Urinary bladder (tissue), 4 donors: ENCODE data around the gene KIR3DL2. TPM values are rescaled to one million over a fixed set of nuclear protein-coding genes. Genes with fewer than 3 reads are reported as not detected.
"Not testable (repeated sequence)": the region's sequence is repeated elsewhere in the genome, so short reads cannot be mapped to it uniquely, and the experiment has no call there.

ENCODE experiments used
- DNase-seq: peaks from one replicate; pipeline ENCODE4 v3.0.0-alpha.2; 2015; ENCODE audit errors: extremely low spot score
- H3K27ac ChIP-seq: one replicate; pipeline ENCODE4 v1.5.1; 2013; ENCODE audit warnings: low read depth, mild to moderate bottlenecking, moderate library complexity
- H3K36me3 ChIP-seq: one replicate; pipeline ENCODE4 v1.6.1; 2013; ENCODE audit warnings: mild to moderate bottlenecking, moderate library complexity; ENCODE audit not compliant: insufficient read depth
- H3K4me1 ChIP-seq: one replicate; pipeline ENCODE4 v1.6.1; 2013; ENCODE audit warnings: mild to moderate bottlenecking, moderate library complexity; ENCODE audit not compliant: insufficient read depth
- H3K4me3 ChIP-seq: one replicate; pipeline ENCODE4 v1.5.1; 2013; ENCODE audit warnings: low read depth, low read length
- WGBS: extraction: QIAGEN DNeasy Blood & Tissue Kit; methylation state at CpG from one replicate; pipeline ENCODE4 v1.1.7; 2013; 5-methylcytosine and 5-hydroxymethylcytosine counted together
- polyA plus RNA-seq: library from polyadenylated mRNA; stranded (reverse); fragments of 200-250 nt; gene quantifications from one replicate; pipeline ENCODE4 v1.2.3, GENCODE V29; 2013
- total RNA-seq: library from RNA; depleted of rRNA; stranded (reverse); fragments of >200 nt; gene quantifications from one replicate; pipeline ENCODE4 v1.2.3, GENCODE V29; 2014
- donor health status: healthy with polysubstance abuse.
- donor health status: healthy.

KIR3DL2 gene
- not detected for total RNA-seq
- polyA plus RNA-seq: 0.18 TPM

- H3K4me3 ChIP-seq, H3K4me1 ChIP-seq, DNase-seq, H3K27ac ChIP-seq, H3K36me3 ChIP-seq: not testable (repeated sequence)
- WGBS: 89% methylated on average over 16 of the region's 16 CpGs
Observed at GRCh38 chr19:54850061-54850640, at the start of gene KIR3DL2. Gene KIR3DL2, plus strand, starts transcription at chr19:54850443. Its CDS starts 33 bp downstream, at chr19:54850476.

- H3K4me1 ChIP-seq: no peaks in the 10 kb centered on the region
- H3K4me3 ChIP-seq: no peak within 1 kb of the TSS
- no peak for DNase-seq
- H3K27ac ChIP-seq: no peak within 1 kb of the TSS
- 82% methylated on average over 10 of the region's 10 CpGs for WGBS
- H3K36me3 ChIP-seq: no peaks in the 10 kb centered on the region
Observed at GRCh38 chr19:54803410-54803809, 46.8 kb upstream of the KIR3DL2 start, which contains the start of gene KIR2DL4. Gene KIR2DL4, plus strand, starts transcription at chr19:54803610. Its CDS starts 42 bp downstream, at chr19:54803652.

GRCh38 chr19:54804101-54804500 is 46.1 kb upstream of the KIR3DL2 start:
- Histone ChIP-seq H3K36me3 (no peaks in the 10 kb centered on the region), H3K4me3 (no peak overlapping the region), H3K27ac (no peak overlapping the region), H3K4me1 (no peaks in the 10 kb centered on the region)
- no peak for DNase-seq
- whole genome bisulfite sequencing: 64% methylated on average over 5 of the region's 5 CpGs

DNA sequence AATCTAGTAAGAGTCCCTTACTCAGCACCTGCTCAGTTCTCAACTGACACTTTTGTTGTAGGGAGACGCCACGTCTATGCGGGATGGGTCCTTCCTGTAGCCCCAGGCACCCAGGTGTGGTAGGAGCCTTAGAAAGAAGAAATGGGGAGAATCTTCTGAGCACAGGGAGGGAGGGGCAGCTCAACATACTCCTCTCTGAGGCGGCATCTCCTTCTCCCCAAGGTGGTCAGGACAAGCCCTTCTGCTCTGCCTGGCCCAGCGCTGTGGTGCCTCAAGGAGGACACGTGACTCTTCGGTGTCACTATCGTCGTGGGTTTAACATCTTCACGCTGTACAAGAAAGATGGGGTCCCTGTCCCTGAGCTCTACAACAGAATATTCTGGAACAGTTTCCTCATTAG is 45.7 kb upstream of the KIR3DL2 start:
- Histone ChIP-seq H3K36me3 (no peaks in the 10 kb centered on the region), H3K27ac (no peak overlapping the region), H3K4me1 (no peaks in the 10 kb centered on the region), H3K4me3 (no peak overlapping the region)
- WGBS: 89% methylated on average over 10 of the region's 10 CpGs
- DNase-seq: no peak

DNA sequence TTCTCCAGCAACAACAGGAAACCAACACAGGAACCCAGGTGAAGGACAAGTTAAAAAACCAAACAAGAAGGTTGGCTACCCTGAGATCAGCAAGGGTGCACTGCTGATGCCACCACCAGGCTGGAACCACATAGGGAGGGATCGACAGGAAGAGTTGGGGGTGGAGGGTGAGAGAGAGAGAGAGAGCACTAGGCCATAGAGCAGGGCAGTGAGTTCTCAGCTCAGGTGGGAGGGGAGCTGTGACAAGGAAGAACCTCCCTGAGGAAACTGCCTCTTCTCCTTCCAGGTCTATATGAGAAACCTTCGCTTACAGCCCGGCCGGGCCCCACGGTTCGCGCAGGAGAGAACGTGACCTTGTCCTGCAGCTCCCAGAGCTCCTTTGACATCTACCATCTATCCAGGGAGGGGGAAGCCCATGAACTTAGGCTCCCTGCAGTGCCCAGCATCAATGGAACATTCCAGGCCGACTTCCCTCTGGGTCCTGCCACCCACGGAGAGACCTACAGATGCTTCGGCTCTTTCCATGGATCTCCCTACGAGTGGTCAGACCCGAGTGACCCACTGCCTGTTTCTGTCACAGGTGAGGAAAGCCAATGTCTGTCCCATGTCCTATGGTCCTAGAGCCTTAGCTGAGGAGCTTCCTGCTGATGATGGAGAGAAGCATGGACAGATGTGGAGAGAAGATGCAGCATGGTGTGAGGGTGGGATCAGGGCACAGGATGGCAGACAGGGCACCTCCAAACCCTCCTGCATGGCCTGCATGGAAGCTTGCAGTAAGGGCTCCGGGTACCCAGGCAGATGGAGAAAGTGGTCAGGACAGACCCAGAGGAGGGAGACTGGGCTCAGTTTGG is 44.4 kb upstream of the KIR3DL2 start:
- H3K4me1 ChIP-seq: no peaks in the 10 kb centered on the region
- H3K4me3 ChIP-seq: no peak overlapping the region
- WGBS: 83% methylated on average over 14 of the region's 14 CpGs
- H3K27ac ChIP-seq: no peak overlapping the region
- no peaks in the 10 kb centered on the region for H3K36me3 ChIP-seq
- DNase-seq: no peak

GRCh38 chr19:54806516-54806838 is 43.8 kb upstream of the KIR3DL2 start:
- Histone ChIP-seq H3K36me3 (no peaks in the 10 kb centered on the region), H3K4me3 (no peak overlapping the region), H3K27ac (no peak overlapping the region), H3K4me1 (no peaks in the 10 kb centered on the region)
- 56% methylated on average over 2 of the region's 2 CpGs for WGBS
- no peak for DNase-seq

DNA sequence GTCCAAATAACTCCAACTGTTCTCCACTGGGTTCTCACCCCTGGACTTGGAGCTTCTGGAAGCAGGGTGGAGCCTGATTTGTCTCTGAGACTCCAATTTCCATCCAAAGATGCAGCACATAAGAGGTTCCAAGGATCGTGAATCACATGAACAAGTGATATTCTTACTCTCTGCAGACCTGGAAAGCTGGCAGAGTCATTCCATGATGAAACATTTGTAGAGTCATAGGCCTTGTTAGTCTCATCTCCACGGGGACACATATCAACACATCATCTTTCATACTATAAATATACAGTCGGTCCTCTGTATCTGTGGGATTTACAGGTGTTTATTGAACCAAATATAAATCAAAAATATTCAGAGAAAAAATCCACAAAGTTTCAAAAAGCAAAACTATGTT is 35.7 kb upstream of the KIR3DL2 start:
- H3K36me3 ChIP-seq, H3K27ac ChIP-seq, DNase-seq, H3K4me1 ChIP-seq, H3K4me3 ChIP-seq: not testable (repeated sequence)
- 57% methylated on average over 3 of the region's 3 CpGs for WGBS

- not testable (repeated sequence) for H3K4me3 ChIP-seq, H3K4me1 ChIP-seq, DNase-seq, H3K27ac ChIP-seq, H3K36me3 ChIP-seq
- WGBS: 86% methylated on average over 17 of the region's 17 CpGs
Observed at GRCh38 chr19:54816251-54816650, 34.0 kb upstream of the KIR3DL2 start, which contains the start of gene KIR3DL1. Gene KIR3DL1, plus strand, starts transcription at chr19:54816468.

GRCh38 chr19:54817670-54818536 is 32.3 kb upstream of the KIR3DL2 start:
- Histone ChIP-seq H3K4me1 (no peaks in the 10 kb centered on the region), H3K4me3 (no peak overlapping the region), H3K36me3 (no peaks in the 10 kb centered on the region), H3K27ac (no peak overlapping the region)
- DNase-seq: no peak
- WGBS: 79% methylated on average over 15 of the region's 15 CpGs

- H3K4me1 ChIP-seq, H3K36me3 ChIP-seq, H3K4me3 ChIP-seq, H3K27ac ChIP-seq, DNase-seq: not testable (repeated sequence)
- 68% methylated on average over 4 of the region's 4 CpGs for WGBS
Observed at GRCh38 chr19:54824416-54824815, 25.8 kb upstream of the KIR3DL2 start.

- not testable (repeated sequence) for DNase-seq, H3K36me3 ChIP-seq, H3K27ac ChIP-seq, H3K4me1 ChIP-seq, H3K4me3 ChIP-seq
- 74% methylated on average over 7 of the region's 7 CpGs for whole genome bisulfite sequencing
Observed at GRCh38 chr19:54825326-54825725, 24.9 kb upstream of the KIR3DL2 start.

- not testable (repeated sequence) for DNase-seq, H3K36me3 ChIP-seq, H3K4me3 ChIP-seq, H3K27ac ChIP-seq, H3K4me1 ChIP-seq
- WGBS: 72% methylated on average over 7 of the region's 8 CpGs
Observed at GRCh38 chr19:54828064-54828463, 22.2 kb upstream of the KIR3DL2 start.

DNA sequence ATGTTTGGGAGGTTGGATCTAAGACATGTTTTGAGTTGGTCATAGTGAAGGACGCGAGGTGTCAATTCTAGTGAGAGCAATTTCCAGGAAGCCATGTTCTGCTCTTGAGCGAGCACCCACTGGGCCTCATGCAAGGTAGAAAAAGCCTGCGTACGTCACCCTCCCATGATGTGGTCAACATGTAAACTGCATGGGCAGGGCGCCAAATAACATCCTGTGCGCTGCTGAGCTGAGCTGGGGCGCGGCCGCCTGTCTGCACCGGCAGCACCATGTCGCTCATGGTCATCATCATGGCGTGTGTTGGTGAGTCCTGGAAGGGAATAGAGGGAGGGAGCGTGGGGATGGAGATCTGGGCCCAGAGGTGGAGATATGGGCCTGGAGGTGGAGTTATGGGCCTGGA is 17.7 kb upstream of the KIR3DL2 start, which contains the start of gene KIR2DS4:
Gene KIR2DS4 (plus strand): TSS at position 181 of the 400 bp plus-strand sequence.
- not testable (repeated sequence) for H3K4me1 ChIP-seq, DNase-seq, H3K27ac ChIP-seq, H3K36me3 ChIP-seq, H3K4me3 ChIP-seq
- WGBS: 88% methylated on average over 14 of the region's 14 CpGs
